ENCODE results near the gene TIGD1.
"Not testable (repeated sequence)": the region's sequence is repeated elsewhere in the genome, so short reads cannot be mapped to it uniquely, and the experiment has no call there.

The TIGD1 gene

DNA sequence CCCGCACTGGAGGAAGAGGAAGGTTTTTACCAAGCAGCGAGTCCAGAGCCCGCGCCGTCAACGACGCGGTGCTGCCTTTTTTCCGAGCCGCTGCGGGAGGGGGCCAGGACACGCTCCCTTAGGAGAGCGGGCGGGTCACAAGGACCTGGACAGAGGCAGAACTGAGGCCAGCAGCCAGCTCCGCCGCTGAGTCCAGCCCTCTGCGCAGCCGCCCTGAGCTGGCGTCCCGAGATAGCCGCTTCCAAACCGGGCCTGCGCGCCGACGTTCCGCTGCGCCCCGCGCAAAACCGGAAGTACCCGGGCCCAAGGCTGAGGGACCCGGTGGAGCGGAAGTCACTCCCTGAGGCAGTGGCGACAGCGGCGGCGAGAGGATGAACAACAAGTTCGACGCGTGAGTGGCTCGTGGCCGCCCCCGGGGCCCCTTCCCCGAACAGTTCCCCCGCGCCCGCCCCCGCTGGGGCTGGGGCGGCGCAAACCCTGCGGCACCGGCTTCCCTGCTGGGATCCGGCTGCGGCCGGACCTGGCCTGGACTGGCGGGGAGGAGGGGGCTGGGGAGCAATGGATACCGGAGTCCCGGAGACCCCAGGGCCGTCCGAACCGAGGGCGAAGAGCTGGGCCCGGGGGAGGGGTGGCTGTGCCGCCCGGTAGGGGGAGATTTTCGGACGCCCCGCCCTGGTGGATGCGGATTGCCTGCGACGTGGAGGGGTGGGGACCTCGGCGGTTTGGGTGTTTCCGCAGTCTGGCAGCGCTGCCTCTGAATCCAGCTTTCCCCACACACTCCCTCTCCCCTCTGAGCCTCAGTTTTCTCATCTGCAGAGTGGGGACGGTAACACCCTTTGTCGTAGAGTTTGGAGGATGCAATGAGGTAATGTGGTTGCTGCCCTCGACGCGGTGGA is at the start of gene TIGD1, which contains the start of gene EIF4E2:
TIGD1 (minus strand) TSS at position 204 of the 896 bp plus-strand sequence. CDS start 675 bp downstream, outside the sequence.
EIF4E2 (plus strand) TSS at position 336 of the 896 bp plus-strand sequence; CDS start at position 372, 36 bp downstream.
- peak; percentile 79 for DNase-seq

DNA sequence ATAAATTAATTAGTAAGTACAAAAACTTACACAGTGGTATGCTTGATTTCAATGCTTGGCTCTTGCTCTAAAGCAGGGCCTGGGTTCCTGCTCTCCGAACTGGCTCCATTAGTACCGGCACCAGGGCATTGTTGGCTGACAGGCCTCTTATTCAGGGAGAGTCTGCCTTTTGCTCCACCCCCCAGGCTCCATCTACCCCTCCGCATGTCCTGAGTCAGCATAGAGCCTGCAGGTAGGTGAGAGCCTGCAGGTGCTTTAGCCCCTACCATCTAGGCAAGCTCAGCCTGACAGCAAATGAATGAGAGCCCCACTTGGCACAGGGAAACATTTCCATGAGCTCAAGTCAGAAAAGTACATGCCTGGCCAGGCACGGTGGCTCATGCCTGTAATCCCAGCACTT is 47.9 kb upstream of the TIGD1 start:
- DNase-seq, result no peak

GRCh38 chr2:232597362-232598079 is 47.2 kb upstream of the TIGD1 start:
- DNase-seq, result no peak

DNA sequence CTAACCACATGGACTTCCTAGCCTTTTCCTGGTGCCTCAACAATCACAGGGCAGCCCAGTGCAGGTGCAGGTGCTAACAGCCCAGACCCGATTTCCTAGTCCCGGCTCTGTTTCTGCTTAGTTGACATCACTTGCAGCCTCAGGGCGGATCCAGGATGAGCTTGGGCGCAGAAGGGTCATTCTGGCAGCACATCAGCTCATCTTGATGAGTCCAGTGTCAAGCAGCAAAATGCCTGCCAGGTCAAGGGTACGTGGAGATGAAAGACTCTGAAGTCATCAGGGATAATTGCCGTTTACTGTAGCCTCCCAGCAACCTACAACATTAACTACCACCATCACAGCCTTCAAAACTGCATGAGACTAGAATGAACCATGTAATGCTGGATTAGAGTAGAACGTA is 43.6 kb upstream of the TIGD1 start:
- DNase-seq, result no peak

DNA sequence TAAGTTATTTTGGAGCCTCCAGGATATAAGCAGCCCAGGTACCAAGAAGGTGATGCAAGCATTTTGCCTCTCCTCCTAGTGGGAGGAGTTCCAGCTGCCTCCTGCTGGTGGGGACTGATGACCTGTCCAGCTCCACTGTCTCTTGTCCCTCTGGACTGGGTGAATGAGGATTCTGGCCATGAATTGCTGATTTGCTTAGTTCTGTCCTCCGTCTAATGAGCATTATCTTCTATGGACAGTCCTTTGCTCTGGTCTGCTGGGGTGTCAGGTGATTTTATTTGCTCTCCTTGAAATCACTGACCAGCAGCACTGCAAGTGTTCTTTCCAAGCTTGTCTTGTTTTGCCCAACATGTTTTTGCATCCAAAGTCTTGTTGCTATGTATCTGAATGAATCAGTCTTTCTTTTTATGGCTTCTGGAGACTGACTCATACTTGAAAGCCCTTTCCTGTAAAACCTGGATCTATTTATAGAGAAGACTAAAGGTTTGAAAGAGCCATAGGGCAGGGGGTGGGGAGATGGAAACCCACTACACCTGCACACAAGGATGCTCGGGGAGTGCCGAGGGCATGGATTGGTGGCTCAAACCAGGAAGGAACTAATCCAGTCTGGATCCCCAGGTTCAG is 42.5 kb upstream of the TIGD1 start:
- DNase-seq, result no peak

DNA sequence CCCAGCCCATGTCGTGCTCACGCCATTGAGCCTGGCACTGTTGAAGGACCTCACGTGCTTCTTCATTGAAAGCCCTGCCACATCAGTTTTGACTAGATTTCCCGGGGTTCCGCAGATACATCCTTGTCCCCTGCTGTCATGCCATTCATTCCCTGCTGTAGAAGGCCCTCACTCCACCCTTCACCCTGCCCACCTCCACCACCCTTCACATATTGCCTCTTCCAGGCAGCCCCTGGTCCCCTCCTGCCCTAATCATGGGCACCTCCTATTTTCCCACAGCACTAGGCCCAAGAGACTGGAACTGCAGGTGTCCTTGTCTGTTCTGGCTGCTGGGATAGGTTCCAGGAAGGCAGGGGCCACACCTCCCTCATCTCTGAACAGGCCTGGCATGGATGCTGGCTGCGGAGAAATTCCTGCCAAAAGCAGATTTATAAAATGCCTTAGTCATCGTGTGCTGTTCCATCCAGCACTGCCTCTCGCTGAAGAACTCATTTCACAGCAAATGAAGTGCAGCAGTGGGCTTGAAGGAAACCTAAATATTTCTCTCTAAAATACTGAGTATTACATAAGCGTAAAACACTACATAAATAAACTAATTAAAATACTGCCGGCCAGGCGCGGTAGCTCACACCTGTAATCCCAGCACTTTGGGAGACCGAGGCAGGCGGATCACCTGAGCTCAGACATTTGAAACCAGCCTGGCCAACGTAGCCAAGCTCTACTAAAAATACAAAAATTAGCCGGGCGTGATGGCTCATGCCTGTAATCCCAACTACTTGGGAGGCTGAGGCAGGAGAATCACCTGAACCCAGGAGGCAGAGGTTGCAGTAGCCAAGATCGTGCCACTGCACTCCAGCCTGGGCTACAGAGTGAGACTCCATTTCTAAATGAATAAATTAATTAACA is 38.6 kb upstream of the TIGD1 start:
- DNase-seq, result peak; percentile 38

DNA sequence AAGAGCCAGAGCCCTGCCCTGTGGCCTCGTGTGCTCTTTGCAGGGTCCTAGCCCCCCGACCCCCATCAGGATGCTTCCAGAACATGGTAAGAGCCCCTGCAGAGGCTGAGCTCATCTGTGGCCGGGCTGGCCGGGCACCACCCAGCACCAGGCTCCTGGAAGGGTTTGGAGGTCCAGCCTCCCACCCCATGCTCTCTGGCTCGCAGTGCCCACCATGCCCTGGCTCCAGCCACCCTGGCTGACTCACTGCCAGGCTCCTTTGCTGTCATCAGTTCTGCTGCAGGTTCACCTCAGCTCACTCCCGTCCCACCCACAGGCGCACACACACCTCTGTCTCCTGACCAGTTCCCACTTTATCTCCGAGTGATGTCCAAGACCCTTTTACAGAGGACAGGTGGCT is 37.7 kb upstream of the TIGD1 start:
- no peak for DNase-seq

DNA sequence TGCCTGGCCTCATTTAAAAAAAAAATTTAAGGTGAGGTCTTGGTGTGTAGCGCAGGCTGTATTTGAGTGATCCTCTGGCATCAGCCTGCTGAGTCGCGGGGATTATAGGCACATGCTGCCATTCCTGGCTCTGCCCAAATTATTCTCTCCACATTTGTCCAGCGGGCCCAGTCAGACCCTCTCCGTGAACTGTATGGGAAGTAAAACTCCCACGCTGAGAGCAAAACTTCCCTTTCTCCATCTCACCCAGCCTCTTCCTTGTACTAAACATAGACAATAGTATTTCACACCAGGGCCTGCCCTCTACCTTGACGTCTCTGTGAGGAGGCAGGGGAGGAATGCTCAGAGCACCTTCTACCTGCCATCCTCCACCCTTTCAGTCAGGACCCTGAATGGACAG is 37.2 kb upstream of the TIGD1 start:
- no peak for DNase-seq

DNA sequence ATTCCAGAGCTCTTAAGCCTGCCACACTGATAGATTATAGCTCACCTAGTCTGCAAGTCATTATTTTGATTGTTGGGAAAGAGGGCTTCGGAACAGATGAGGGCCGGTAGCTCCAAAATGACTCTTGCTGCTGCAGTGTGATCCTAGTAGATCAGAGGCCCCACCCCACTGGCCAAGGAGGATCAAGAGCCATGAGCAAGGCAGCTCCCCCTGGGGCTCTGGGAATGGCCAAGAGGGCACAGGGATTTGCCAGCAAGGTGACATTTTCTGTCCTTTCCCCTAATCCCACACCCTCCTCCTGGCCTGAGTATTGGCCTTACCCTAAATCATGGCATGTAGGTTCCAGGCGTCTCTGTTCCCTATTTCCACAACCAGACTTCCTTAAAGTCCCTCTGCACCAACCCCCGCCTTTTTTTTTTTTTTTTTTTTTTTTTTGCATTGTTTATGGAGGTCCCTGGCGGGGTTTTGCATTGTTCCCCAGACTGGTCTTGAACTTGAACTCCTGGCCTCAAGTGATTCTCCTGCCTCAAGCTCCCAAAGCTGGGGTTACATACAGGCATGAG is 36.7 kb upstream of the TIGD1 start:
- no peak for DNase-seq

- DNase-seq, result no peak
Observed at GRCh38 chr2:232584238-232584637, 33.9 kb upstream of the TIGD1 start.

DNA sequence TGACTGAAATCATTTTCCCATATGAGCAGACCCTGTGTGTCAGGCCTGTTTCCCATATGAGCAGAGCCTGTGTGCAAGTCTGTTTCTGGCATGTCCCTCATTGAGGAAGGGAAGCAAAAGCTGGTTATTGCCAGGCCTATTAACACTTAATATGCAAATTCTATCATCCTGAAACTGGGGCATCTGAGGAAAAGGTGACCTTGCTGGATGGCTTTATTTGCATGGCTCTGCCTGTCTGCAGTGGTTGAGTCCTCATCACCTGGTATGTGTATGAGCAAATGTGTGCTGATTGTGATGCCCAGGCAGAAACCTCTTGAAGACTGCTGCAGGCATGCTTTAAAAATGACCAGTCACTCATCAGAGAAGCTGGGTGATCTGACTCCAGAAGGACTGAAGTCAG is 31.4 kb upstream of the TIGD1 start:
- no peak for DNase-seq

- DNase-seq, result no peak
Observed at GRCh38 chr2:232580648-232580981, 30.3 kb upstream of the TIGD1 start.

GRCh38 chr2:232578626-232579025 is 28.3 kb upstream of the TIGD1 start:
- no peak for DNase-seq

DNA sequence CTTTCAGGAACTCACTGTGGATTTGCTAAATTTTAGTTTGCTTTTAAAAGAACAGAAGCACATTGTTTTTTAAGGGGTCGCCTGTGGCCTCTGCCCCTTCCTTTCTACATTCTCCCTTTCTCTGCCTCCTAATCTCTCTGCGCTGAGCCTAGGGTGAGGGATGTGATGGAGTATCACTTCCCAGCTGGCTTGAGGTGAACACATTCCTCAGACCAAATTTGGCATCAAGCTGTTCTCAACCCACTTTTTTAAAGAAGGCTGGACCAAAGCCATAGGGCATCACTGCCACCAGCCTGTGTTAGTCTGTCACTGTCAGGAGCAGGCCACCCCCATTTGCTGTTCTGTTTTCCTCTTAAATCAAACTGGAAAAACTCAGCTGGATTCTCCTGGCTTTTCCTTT is 27.5 kb upstream of the TIGD1 start:
- DNase-seq, result no peak

- no peak for DNase-seq
Observed at GRCh38 chr2:232576995-232577394, 26.6 kb upstream of the TIGD1 start.

GRCh38 chr2:232575404-232575746 is 25.0 kb upstream of the TIGD1 start:
- DNase-seq, result no peak

GRCh38 chr2:232574674-232575403 is 24.5 kb upstream of the TIGD1 start:
- DNase-seq, result no peak

DNA sequence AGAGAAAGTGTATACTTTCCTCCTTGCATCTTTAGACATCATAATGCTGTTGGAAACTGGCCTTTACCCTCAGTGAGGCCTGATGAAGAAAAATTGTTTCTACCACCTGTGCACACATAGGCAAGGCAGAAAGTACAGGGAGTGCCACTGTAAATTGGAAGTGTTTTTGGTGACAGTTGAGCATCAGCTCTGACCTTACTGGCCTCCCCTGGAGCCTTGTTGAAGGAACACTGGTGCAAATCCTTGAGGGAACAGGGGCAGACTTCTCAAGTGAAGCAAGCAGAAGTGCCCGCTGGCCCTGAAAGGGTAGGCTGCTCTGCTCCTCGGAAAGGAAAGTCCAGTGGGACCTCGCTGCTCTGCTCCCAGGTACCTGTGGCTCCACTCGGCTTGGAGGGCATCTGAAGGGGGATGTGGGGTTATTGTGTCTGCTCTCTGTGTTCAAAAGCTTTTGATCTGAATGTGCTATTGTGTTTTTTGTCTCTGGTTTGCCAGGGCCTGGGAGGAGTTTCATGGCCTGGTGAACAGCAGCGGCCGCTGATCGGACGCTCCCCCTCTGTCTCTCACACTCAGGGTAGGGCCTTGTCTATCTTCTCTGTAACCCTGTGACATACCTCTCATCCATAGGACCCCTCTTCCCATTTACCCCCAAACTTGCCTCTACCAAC is 23.5 kb upstream of the TIGD1 start:
- no peak for DNase-seq

DNA sequence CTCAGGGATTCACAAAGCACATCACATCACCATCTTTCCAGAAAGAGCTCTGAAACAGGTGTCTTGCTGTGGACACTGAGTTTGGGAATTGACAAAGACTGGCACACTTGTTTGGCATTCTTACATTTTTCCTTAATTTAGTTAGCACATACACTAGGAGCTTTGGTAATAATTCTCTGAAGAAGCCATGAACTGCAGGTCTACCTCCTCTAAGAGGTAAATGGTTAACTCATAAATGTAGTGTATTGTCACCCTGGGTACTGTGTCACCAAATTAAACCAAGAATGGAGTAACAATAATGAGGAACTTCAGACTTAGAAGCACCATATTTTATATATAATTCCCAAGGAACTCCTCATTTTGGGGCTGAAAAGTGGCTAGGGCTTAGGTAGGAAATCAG is 22.7 kb upstream of the TIGD1 start:
- no peak for DNase-seq

GRCh38 chr2:232571026-232571474 is 20.7 kb upstream of the TIGD1 start:
- no peak for DNase-seq

GRCh38 chr2:232570481-232570880 is 20.1 kb upstream of the TIGD1 start:
- not testable (repeated sequence) for DNase-seq
